Body of pancreas (tissue), 4 donors: ENCODE measurements around the gene NSUN3. TPM values are rescaled to one million over a fixed set of nuclear protein-coding genes. Genes with fewer than 3 reads are reported as not detected.

Experiments used
- ATAC-seq: fragments of 150-250 bp; one replicate; pipeline ENCODE4 v1.9.1; 2016
- DNase-seq, 4 donors: peaks; one replicate each; pipeline ENCODE4 v3.0.0-alpha.2; 2019
- H3K27ac ChIP-seq, 4 donors: fragments of 200-600 bp; sonication (generic); 1 replicate in 3 of 4; 2 replicates in 1 of 4; pipeline versions ENCODE4 v1.5.1 to v1.6.1; 2016 to 2019; ENCODE audit warnings: mild to moderate bottlenecking in 1 of 4, mixed read lengths in 1 of 4, moderate library complexity in 1 of 4
- H3K27me3 ChIP-seq, 2 donors: fragments of 200-600 bp; sonication (generic); one replicate each; pipeline ENCODE4 v1.6.0; 2016; ENCODE audit warnings: mild to moderate bottlenecking in 1 of 2
- H3K36me3 ChIP-seq, 2 donors: fragments of 200-600 bp; sonication (generic); replicated peaks in 1 of 2; 2 replicates each; pipeline ENCODE4 v1.5.1; 2016; ENCODE audit warnings: low read depth in 2 of 2; ENCODE audit not compliant: insufficient read depth in 1 of 2
- H3K4me1 ChIP-seq: fragments of 200-600 bp; sonication (generic); one replicate; pipeline ENCODE4 v1.6.0; 2016
- H3K4me3 ChIP-seq, 2 donors: fragments of 200-600 bp; sonication (generic); 1 replicate in 1 of 2; 2 replicates in 1 of 2; pipeline ENCODE4 v1.5.1; 2016 to 2019
- H3K9me3 ChIP-seq, 3 donors: fragments of 200-600 bp; sonication (generic); 1 replicate in 2 of 3; 2 replicates in 1 of 3; pipeline ENCODE4 v1.5.1; 2016
- CTCF ChIP-seq, 7 experiments: fragments of 450-650 bp in 4 of 7; fragments of 200-600 bp in 3 of 7; sonication (generic) in 3 of 7; IDR thresholded peaks; one replicate each; pipeline ENCODE4 v1.5.1; 2016 to 2019; ENCODE audit warnings: antibody characterized with exemption in 7 of 7
- POLR2A ChIP-seq, 3 donors: fragments of 450-650 bp; IDR thresholded peaks; one replicate each; pipeline ENCODE4 v1.6.1; 2016; ENCODE audit warnings: antibody characterized with exemption in 3 of 3, mild to moderate bottlenecking in 2 of 3
- WGBS, 2 donors: methylation state at CpG; one replicate each; pipeline ENCODE4 v1.1.5; 2017; 5-methylcytosine and 5-hydroxymethylcytosine counted together
- intact Hi-C: fragments of 100-400 bp; cut with DNase I; formaldehyde crosslinking; loops from one replicate; pipeline ENCODE4 v1.15.1; 2023
- total RNA-seq, 2 donors: library from RNA; depleted of rRNA; stranded (reverse); fragments of >200 nt; gene quantifications; one replicate each; pipeline ENCODE4 v1.1.0, GENCODE V29; 2016

The NSUN3 gene
- total RNA-seq, 2 donors from 2014 or later = 5.6 to 13.2 TPM

- Histone ChIP-seq H3K4me3 (no peak overlapping the region), H3K36me3 (no peaks in the 10 kb centered on the region), H3K4me1 (no peaks in the 10 kb centered on the region), H3K9me3 (no peaks in the 10 kb centered on the region), H3K27ac (no peak overlapping the region), H3K27me3 (no peaks in the 10 kb centered on the region)
- TF ChIP-seq CTCF (IDR thresholded peaks at IDR 0.05) (no peak), POLR2A (IDR thresholded peaks at IDR 0.05) (no peak)
- 62 to 77% methylated on average over 3 of the region's 3 CpGs for WGBS, 2 donors
- DNase-seq = no peak
- ATAC-seq = no peak
- intact Hi-C loops = no loop called here
Observed at GRCh38 chr3:94162700-94163099, 99.8 kb downstream of the NSUN3 start.

GRCh38 chr3:94167346-94167745 is 104.5 kb downstream of the NSUN3 start:
- H3K4me3 ChIP-seq = no peak overlapping the region
- H3K27me3 ChIP-seq = no peaks in the 10 kb centered on the region
- no peaks in the 10 kb centered on the region for H3K9me3 ChIP-seq
- WGBS, 2 donors = 51 to 79% methylated on average over 2 of the region's 2 CpGs
- intact Hi-C loops = no loop called here
- no peaks in the 10 kb centered on the region for H3K4me1 ChIP-seq
- ATAC-seq (no peak), DNase-seq (no peak)
- no peaks in the 10 kb centered on the region for H3K36me3 ChIP-seq
- H3K27ac ChIP-seq = no peak overlapping the region
- TF ChIP-seq POLR2A (IDR thresholded peaks at IDR 0.05) (no peak), CTCF (IDR thresholded peaks at IDR 0.05) (no peak)

- intact Hi-C loops = no loop called here
- WGBS, 2 donors = 61 to 66% methylated on average over 6 of the region's 6 CpGs
- no peaks in the 10 kb centered on the region for H3K36me3 ChIP-seq
- TF ChIP-seq POLR2A (IDR thresholded peaks at IDR 0.05) (no peak), CTCF (IDR thresholded peaks at IDR 0.05) (no peak)
- no peaks in the 10 kb centered on the region for H3K4me1 ChIP-seq
- no peak for ATAC-seq
- DNase-seq = no peak
- no peak overlapping the region for H3K4me3 ChIP-seq
- H3K9me3 ChIP-seq = no peaks in the 10 kb centered on the region
- H3K27ac ChIP-seq = no peak overlapping the region
- no peaks in the 10 kb centered on the region for H3K27me3 ChIP-seq
Observed at GRCh38 chr3:94167796-94168195, 104.9 kb downstream of the NSUN3 start.

- ATAC-seq (no peak), DNase-seq (no peak)
- no peaks in the 10 kb centered on the region for H3K9me3 ChIP-seq
- H3K27ac ChIP-seq = no peak overlapping the region
- no peaks in the 10 kb centered on the region for H3K36me3 ChIP-seq
- H3K4me1 ChIP-seq = no peaks in the 10 kb centered on the region
- H3K4me3 ChIP-seq = no peak overlapping the region
- intact Hi-C loops = no loop called here
- TF ChIP-seq POLR2A (IDR thresholded peaks at IDR 0.05) (no peak), CTCF (IDR thresholded peaks at IDR 0.05) (no peak)
- no peaks in the 10 kb centered on the region for H3K27me3 ChIP-seq
Observed at GRCh38 chr3:94171954-94172353, 109.1 kb downstream of the NSUN3 start.

GRCh38 chr3:94172695-94173310 is 109.9 kb downstream of the NSUN3 start:
- Histone ChIP-seq H3K9me3 (no peaks in the 10 kb centered on the region), H3K4me1 (no peaks in the 10 kb centered on the region), H3K27ac (no peak overlapping the region), H3K4me3 (no peak overlapping the region), H3K36me3 (no peaks in the 10 kb centered on the region), H3K27me3 (no peaks in the 10 kb centered on the region)
- DNase-seq (no peak), ATAC-seq (no peak)
- WGBS, 2 donors = 74 to 78% methylated on average over 3 of the region's 3 CpGs
- intact Hi-C loops = no loop called here
- TF ChIP-seq POLR2A (IDR thresholded peaks at IDR 0.05) (no peak), CTCF (IDR thresholded peaks at IDR 0.05) (no peak)
